H1 (cell line): ENCODE data around the gene RFX3. TPM values are rescaled to one million over a fixed set of nuclear protein-coding genes. Genes with fewer than 3 reads are reported as not detected.

Source experiments
- BCL11A ChIP-seq, 2 experiments: IDR thresholded peaks; one replicate each; pipeline ENCODE4 v1.6.1; 2011; ENCODE audit warnings: low read depth in 2 of 2, low read length in 2 of 2, mild to moderate bottlenecking in 2 of 2
- CHD2 ChIP-seq: IDR thresholded peaks from 2 replicates; pipeline ENCODE4 v1.6.1; 2012; ENCODE audit warnings: low read length, improper control_type of control experiment
- CHD7 ChIP-seq: fragments of 300-600 bp; sonication (generic); IDR thresholded peaks from 2 replicates; pipeline ENCODE4 v1.7.1; 2012; ENCODE audit warnings: low read length, moderate library complexity, mild to moderate bottlenecking, inconsistent platforms; ENCODE audit not compliant: insufficient replicate concordance
- EGR1 ChIP-seq: IDR thresholded peaks from 2 replicates; pipeline ENCODE4 v1.6.1; 2011; ENCODE audit warnings: low read depth, low read length, borderline replicate concordance
- HDAC6 ChIP-seq: IDR thresholded peaks from one replicate; pipeline ENCODE4 v1.7.1; 2012; ENCODE audit warnings: low read depth, mild to moderate bottlenecking, inconsistent platforms, low read length, moderate library complexity
- MAFK ChIP-seq: IDR thresholded peaks from 2 replicates; pipeline ENCODE4 v1.6.1; 2012; ENCODE audit warnings: low read depth, mild to moderate bottlenecking, improper control_type of control experiment, low read length
- NANOG ChIP-seq: IDR thresholded peaks from 2 replicates; pipeline ENCODE4 v1.6.1; 2011; ENCODE audit warnings: low read length, low read depth, mild to moderate bottlenecking, inconsistent platforms; ENCODE audit not compliant: insufficient read depth, poor library complexity, severe bottlenecking
- NRF1 ChIP-seq: IDR thresholded peaks from 2 replicates; pipeline ENCODE4 v1.6.1; 2011; ENCODE audit warnings: mild to moderate bottlenecking, low read depth, low read length, improper control_type of control experiment
- RBBP5 ChIP-seq: IDR thresholded peaks from 2 replicates; pipeline ENCODE4 v1.7.1; 2012; ENCODE audit warnings: low read depth, mild to moderate bottlenecking, inconsistent platforms, low read length, moderate library complexity, borderline replicate concordance
- SAP30 ChIP-seq: fragments of 300-600 bp; sonication (generic); IDR thresholded peaks from 2 replicates; pipeline ENCODE4 v1.7.1; 2012; ENCODE audit warnings: low read length, moderate library complexity, mild to moderate bottlenecking, inconsistent platforms; ENCODE audit not compliant: insufficient read depth, insufficient replicate concordance
- TAF7 ChIP-seq: optimal IDR thresholded peaks from 2 replicates; pipeline ENCODE3; 2011; ENCODE audit warnings: low read depth, mild to moderate bottlenecking, inconsistent platforms, low read length, moderate library complexity, borderline replicate concordance
- TBP ChIP-seq: IDR thresholded peaks from 2 replicates; pipeline ENCODE4 v1.6.1; 2011; ENCODE audit warnings: low read depth, low read length, improper control_type of control experiment
- polyA plus RNA-seq, 7 experiments: library from polyadenylated mRNA; depleted of rRNA in 3 of 7; stranded (reverse) in 5 of 7; unstranded in 2 of 7; fragments of >200 nt in 5 of 7; fragments of 200-250 nt in 2 of 7; gene quantifications; 1 replicate in 5 of 7; 2 replicates in 1 of 7; 4 replicates in 1 of 7; pipeline versions ENCODE4 v1.2.1 to v1.2.3, GENCODE V29; 2011 to 2013; ENCODE audit warnings: missing spikeins in 2 of 7, mixed read lengths in 2 of 7
- total RNA-seq: library from RNA; stranded (reverse); fragmentation: NEBNext Ultra II Directional; extraction: Animal tissue kit (Norgen Biotek cat#: 25700); gene quantifications from 2 replicates; pipeline ENCODE4 v1.2.1, GENCODE V29; 2021

Gene RFX3
- total and polyA plus RNA-seq, 2 of the 8 experiments (the other 6 are each of a cell fraction or from before 2014, with no cell fraction given) = 4.9 to 22.6 TPM

GRCh38 chr9:3246241-3246640, 279.6 kb downstream of the RFX3 start (continued):
- no peak for TF ChIP-seq CHD7
- no peak for TF ChIP-seq BCL11A (IDR thresholded peaks at IDR 0.05; ENCODE audit: low read depth in 2 of 2, low read length in 2 of 2)
- no peak for TF ChIP-seq MAFK
- TF ChIP-seq CHD2 = no peak
- TF ChIP-seq NANOG = no peak
- no peak for TF ChIP-seq EGR1
- TF ChIP-seq RBBP5 = no peak
- no peak for TF ChIP-seq TAF7
- no peak for TF ChIP-seq NRF1
- no peak for TF ChIP-seq HDAC6
- TF ChIP-seq TBP = no peak
- TF ChIP-seq SAP30 = no peak
